ENCODE data around the gene RPL27.

DNA sequence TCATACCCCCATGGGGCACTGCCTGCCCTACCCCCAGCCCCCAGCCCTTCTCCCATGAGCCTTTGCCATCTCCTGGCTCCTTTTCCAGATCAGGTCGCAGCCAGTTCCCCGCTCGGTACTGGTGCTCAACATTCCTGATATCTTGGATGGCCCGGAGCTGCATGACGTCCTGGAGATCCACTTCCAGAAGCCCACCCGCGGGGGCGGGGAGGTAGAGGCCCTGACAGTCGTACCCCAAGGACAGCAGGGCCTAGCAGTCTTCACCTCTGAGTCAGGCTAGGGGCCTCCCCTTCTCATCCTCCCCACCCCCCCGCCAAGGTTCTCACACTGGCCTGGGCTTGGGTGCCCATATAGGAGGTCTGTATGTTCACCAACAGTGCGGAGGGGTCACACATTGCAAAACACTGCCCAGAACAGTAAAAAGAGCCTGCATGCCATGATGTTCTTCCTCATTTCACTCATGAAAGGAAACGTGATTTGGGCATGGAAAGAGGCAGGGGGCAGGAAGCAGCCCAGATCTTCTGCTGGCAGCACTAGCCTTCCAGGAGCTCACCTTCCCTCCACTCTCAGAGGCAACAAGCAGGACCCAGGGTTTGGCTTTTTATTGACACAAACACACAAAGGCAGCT, 15.9 kb downstream of the RPL27 start:
- TF ChIP-seq CTCF (IDR thresholded peaks at IDR 0.05; ENCODE audit: insufficient read depth, low read length, poor library complexity, severe bottlenecking) (no peak), EZH2phosphoT487 (conservative IDR thresholded peaks at IDR 0.05; ENCODE audit: low read length) (no peak)
